Keratinocyte (primary cell): ENCODE results near the gene MTSS2. TPM values are rescaled to one million over a fixed set of nuclear protein-coding genes. Genes with fewer than 3 reads are reported as not detected.
A peak's percentile ranks its signal among the peaks of the same experiment; 100 is the strongest.

Experiments used
- DNase-seq: peaks from one replicate; pipeline ENCODE4 v3.0.0-alpha.2; 2011; ENCODE audit warnings: low read depth, missing footprints, low spot score
- FAIRE-seq: peaks from 2 replicates; lab custom pipeline; 2011; peaks lifted over from hg19 to GRCh38; lab: Jason Lieb, UNC
- H2AFZ ChIP-seq: 2 replicates; pipeline ENCODE4 v1.6.0; 2012; ENCODE audit warnings: low read length, control low read depth, inconsistent platforms; ENCODE audit not compliant: control insufficient read depth
- H3K27ac ChIP-seq: 2 replicates; pipeline ENCODE4 v1.5.1; 2011; ENCODE audit warnings: low read length; ENCODE audit not compliant: control insufficient read depth, insufficient read depth
- H3K27me3 ChIP-seq: 3 replicates; pipeline ENCODE4 v1.6.0; 2011; ENCODE audit warnings: low read length; ENCODE audit not compliant: control insufficient read depth, insufficient read depth; ENCODE audit errors: extremely low read depth
- H3K36me3 ChIP-seq, 2 experiments: 2 replicates in 1 of 2; 3 replicates in 1 of 2; pipeline ENCODE4 v1.5.1; 2011; ENCODE audit warnings: low read length in 2 of 2, mild to moderate bottlenecking in 1 of 2; ENCODE audit not compliant: control insufficient read depth in 2 of 2, insufficient read depth in 2 of 2; ENCODE audit errors: extremely low read depth in 1 of 2
- H3K4me1 ChIP-seq: 3 replicates; pipeline ENCODE4 v1.5.1; 2011; ENCODE audit warnings: low read length; ENCODE audit not compliant: control insufficient read depth, insufficient read depth; ENCODE audit errors: extremely low read depth
- H3K4me2 ChIP-seq: 3 replicates; pipeline ENCODE4 v1.6.0; 2011; ENCODE audit warnings: low read depth, low read length; ENCODE audit not compliant: control insufficient read depth, insufficient read depth; ENCODE audit errors: extremely low read depth
- H3K4me3 ChIP-seq, 3 experiments: fragments of 200-600 bp in 1 of 3; sonication (generic) in 1 of 3; 2 replicates in 2 of 3; 3 replicates in 1 of 3; pipeline ENCODE4 v1.5.1; 2011 to 2016; ENCODE audit warnings: low read length in 3 of 3, mild to moderate bottlenecking in 3 of 3, control low read depth in 2 of 3, inconsistent platforms in 1 of 3, low read depth in 1 of 3, mixed read lengths in 1 of 3, mixed run types in 1 of 3, moderate library complexity in 1 of 3; ENCODE audit not compliant: control insufficient read depth in 2 of 3, insufficient read depth in 2 of 3; ENCODE audit errors: extremely low read depth in 1 of 3
- H3K79me2 ChIP-seq: 2 replicates; pipeline ENCODE4 v1.6.0; 2012; ENCODE audit warnings: low read length; ENCODE audit not compliant: control insufficient read depth, insufficient read depth
- H3K9ac ChIP-seq: 3 replicates; pipeline ENCODE4 v1.6.0; 2011; ENCODE audit warnings: low read length; ENCODE audit not compliant: control insufficient read depth, insufficient read depth; ENCODE audit errors: extremely low read depth
- H3K9me1 ChIP-seq: 3 replicates; pipeline ENCODE4 v1.6.0; 2011; ENCODE audit warnings: low read length; ENCODE audit not compliant: control insufficient read depth, insufficient read depth; ENCODE audit errors: extremely low read depth
- H3K9me3 ChIP-seq: 2 replicates; pipeline ENCODE4 v1.5.1; 2012; ENCODE audit warnings: low read depth, low read length; ENCODE audit not compliant: control insufficient read depth
- H4K20me1 ChIP-seq: 3 replicates; pipeline ENCODE4 v1.6.0; 2011; ENCODE audit warnings: low read length; ENCODE audit not compliant: control insufficient read depth, insufficient read depth; ENCODE audit errors: extremely low read depth
- EZH2 ChIP-seq: IDR thresholded peaks from one replicate; pipeline ENCODE4 v1.6.1; 2012; ENCODE audit warnings: inconsistent platforms, mild to moderate bottlenecking, low read length, moderate library complexity
- dilution Hi-C: fragments of 300-500 bp; cut with MboI; formaldehyde crosslinking; loops from one replicate; pipeline ENCODE4 v1.7.0; 2020; ENCODE audit warnings: low sequenced_read_pairs; ENCODE audit not compliant: extremely low pct_ligation_motif_present
- polyA plus RNA-seq, 5 experiments: library from polyadenylated mRNA; depleted of rRNA in 3 of 5; stranded (reverse) in 3 of 5; stranded (forward) in 1 of 5; unstranded in 1 of 5; fragments of >200 nt; gene quantifications; 1 replicate in 1 of 5; 2 replicates in 3 of 5; 3 replicates in 1 of 5; pipeline versions ENCODE4 v1.2.1 to v1.2.3, GENCODE V29; 2011 to 2012; ENCODE audit warnings: missing spikeins in 2 of 5, low read depth in 1 of 5, low replicate concordance in 1 of 5
- TF ChIP-seq, protein P1 (sequence below), 3 experiments: IDR thresholded peaks in 1 of 3; conservative IDR thresholded peaks in 1 of 3; optimal IDR thresholded peaks in 1 of 3; 2 replicates in 2 of 3; 3 replicates in 1 of 3; pipeline versions ENCODE3 to v1.5.1; 2011; ENCODE audit warnings: low read length in 3 of 3, mild to moderate bottlenecking in 3 of 3, moderate library complexity in 2 of 3, control low read depth in 1 of 3, inconsistent platforms in 1 of 3; ENCODE audit not compliant: insufficient read depth in 2 of 3; ENCODE audit errors: extremely low read depth in 1 of 3

MTSS2 gene
- polyA plus RNA-seq, 1 donor (not counting 4 experiments of a cell fraction or from before 2014, with no cell fraction given), result 13.3 TPM

- TF ChIP-seq, protein P1, sequence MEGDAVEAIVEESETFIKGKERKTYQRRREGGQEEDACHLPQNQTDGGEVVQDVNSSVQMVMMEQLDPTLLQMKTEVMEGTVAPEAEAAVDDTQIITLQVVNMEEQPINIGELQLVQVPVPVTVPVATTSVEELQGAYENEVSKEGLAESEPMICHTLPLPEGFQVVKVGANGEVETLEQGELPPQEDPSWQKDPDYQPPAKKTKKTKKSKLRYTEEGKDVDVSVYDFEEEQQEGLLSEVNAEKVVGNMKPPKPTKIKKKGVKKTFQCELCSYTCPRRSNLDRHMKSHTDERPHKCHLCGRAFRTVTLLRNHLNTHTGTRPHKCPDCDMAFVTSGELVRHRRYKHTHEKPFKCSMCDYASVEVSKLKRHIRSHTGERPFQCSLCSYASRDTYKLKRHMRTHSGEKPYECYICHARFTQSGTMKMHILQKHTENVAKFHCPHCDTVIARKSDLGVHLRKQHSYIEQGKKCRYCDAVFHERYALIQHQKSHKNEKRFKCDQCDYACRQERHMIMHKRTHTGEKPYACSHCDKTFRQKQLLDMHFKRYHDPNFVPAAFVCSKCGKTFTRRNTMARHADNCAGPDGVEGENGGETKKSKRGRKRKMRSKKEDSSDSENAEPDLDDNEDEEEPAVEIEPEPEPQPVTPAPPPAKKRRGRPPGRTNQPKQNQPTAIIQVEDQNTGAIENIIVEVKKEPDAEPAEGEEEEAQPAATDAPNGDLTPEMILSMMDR (optimal IDR thresholded peaks at IDR 0.05 in 1 of 3, IDR thresholded peaks at IDR 0.05 in 1 of 3, conservative IDR thresholded peaks at IDR 0.05 in 1 of 3; ENCODE audit: extremely low read depth in 1 of 3, insufficient read depth in 2 of 3, low read length in 3 of 3), result peak in 1 of 3 experiments; percentile 22
- no peak for TF ChIP-seq EZH2
- Histone ChIP-seq H3K4me2 (peak overlapping the region; percentile 37), H3K4me1 (peaks cover 71% of the 10 kb centered on the region), H3K9me3 (no peaks in the 10 kb centered on the region), H3K79me2 (no peaks in the 10 kb centered on the region), H3K27ac (no peak overlapping the region), H3K9me1 (no peaks in the 10 kb centered on the region), H4K20me1 (no peaks in the 10 kb centered on the region), H3K27me3 (no peaks in the 10 kb centered on the region), H3K9ac (no peak overlapping the region), H3K36me3 (peaks cover 1 to 4% of the 10 kb centered on the region in 2 experiments), H3K4me3 (peak overlapping the region in 1 of 3 experiments; percentile 20), H2AFZ (peak overlapping the region; percentile 49)
- dilution Hi-C loops, result no loop called here
- peak; percentile 61 for FAIRE-seq
- DNase-seq, result no peak
Observed at GRCh38 chr16:70695331-70696070, 9.6 kb upstream of the MTSS2 start.

DNA sequence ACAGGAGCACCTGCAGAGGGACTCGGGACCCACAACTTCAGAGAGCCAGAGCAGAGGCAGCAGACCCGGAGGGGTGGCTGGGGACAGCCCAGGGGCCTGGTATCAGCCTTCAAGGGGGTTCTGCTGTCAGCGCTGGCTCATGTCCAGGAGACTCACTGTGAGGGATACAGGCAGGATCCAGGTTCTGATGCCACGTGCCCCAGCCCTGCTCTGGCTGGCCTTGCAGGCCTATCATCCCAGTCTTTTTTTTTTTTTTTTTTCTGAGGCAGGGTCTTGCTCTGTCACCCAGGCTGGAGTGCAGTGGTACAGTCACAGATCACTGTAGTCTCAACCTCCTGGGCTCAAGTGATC is 9.0 kb upstream of the MTSS2 start:
- H3K9ac ChIP-seq, result no peak overlapping the region
- TF ChIP-seq, protein P1 (optimal IDR thresholded peaks at IDR 0.05 in 1 of 3, IDR thresholded peaks at IDR 0.05 in 1 of 3, conservative IDR thresholded peaks at IDR 0.05 in 1 of 3; ENCODE audit: extremely low read depth in 1 of 3, insufficient read depth in 2 of 3, low read length in 3 of 3), result no peak
- no peak for TF ChIP-seq EZH2
- no peaks in the 10 kb centered on the region for H3K9me3 ChIP-seq
- no peaks in the 10 kb centered on the region for H3K27me3 ChIP-seq
- no peak for FAIRE-seq
- dilution Hi-C loops, result no loop called here
- H4K20me1 ChIP-seq, result no peaks in the 10 kb centered on the region
- H2AFZ ChIP-seq, result no peak overlapping the region
- H3K4me2 ChIP-seq, result peak overlapping the region; percentile 37
- peaks cover 64% of the 10 kb centered on the region for H3K4me1 ChIP-seq
- DNase-seq, result no peak
- no peaks in the 10 kb centered on the region for H3K9me1 ChIP-seq
- no peaks in the 10 kb centered on the region for H3K79me2 ChIP-seq
- no peak overlapping the region for H3K4me3 ChIP-seq
- no peak overlapping the region for H3K27ac ChIP-seq
- H3K36me3 ChIP-seq, result peaks cover 1 to 4% of the 10 kb centered on the region in 2 experiments
